Skin of body (tissue), 2 donors: Measurements from ENCODE around the gene ESRRB. TPM values are rescaled to one million over a fixed set of nuclear protein-coding genes. Genes with fewer than 3 reads are reported as not detected.

Source experiments
- DNase-seq: peaks from one replicate; lab custom pipeline; 2025; lab: John Stamatoyannopoulos, UW
- total RNA-seq: library from RNA; depleted of rRNA; stranded (reverse); fragments of >200 nt; gene quantifications from one replicate; pipeline ENCODE4 v1.2.3, GENCODE V29; 2014

Gene ESRRB
- total RNA-seq: 0.59 TPM

DNA sequence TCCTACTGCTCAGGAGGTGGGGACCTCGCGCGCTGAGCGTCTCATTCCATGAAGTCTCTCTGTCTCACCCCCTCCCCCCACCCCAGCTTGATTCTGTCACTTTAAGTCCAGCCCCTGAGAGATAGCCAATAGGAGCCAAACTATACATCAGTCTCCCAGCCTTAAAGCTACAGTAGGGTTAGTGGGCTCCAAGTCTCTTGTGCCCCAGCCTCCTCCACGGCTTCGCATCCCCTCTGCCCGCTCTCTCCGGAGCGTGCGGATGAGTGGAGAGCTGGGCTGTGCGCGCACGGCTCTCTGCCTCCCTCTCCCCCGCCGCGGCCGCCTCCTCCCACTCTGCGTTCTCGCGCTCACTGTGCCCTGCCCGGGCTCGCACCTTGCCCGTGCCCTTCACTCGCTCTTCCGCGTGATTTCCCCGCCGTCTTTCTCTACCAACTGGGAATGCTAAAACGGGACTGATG is at the start of gene ESRRB:
TSS of gene ESRRB (plus strand) at position 191 of the 458 bp plus-strand sequence. CDS start at position 456, 265 bp downstream.
- DNase-seq: no peak

DNA sequence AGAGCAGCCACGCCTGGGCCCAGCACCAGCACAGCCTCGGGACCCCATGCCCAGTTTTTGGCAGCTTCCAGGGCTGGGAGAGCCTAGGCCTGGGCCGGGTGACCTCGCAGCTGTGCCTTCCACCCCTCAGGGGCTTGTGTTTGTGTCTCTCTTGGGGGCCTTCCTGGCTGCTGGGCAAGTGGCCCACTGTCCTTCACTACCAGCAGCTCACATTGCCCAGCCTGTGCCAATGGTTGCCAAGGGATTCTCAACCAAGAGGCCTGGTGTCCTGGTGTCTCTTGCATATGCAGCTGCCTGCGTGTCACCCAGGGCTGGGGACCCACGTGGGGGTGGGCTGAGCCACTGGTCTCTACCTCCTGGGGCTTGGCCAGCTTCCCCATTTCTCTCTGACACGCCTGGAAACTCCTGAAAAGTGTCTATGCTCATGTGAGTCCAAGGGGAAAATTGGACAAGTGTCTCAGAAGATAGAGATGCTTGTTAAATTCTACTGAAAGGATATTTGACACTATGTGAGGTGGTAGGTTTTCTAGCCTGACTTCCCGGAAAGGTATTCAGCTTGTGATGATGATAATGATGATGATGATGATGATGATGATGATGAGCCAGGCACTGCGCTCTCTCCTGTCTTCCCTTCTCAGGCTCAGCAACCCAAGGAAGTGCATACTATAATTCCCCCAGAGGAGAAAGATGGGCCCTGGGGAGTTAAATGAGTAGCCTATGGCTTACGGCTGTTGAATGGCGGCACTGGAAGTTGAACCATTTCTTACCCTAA is 48.8 kb upstream of the ESRRB start:
- DNase-seq: no peak

DNA sequence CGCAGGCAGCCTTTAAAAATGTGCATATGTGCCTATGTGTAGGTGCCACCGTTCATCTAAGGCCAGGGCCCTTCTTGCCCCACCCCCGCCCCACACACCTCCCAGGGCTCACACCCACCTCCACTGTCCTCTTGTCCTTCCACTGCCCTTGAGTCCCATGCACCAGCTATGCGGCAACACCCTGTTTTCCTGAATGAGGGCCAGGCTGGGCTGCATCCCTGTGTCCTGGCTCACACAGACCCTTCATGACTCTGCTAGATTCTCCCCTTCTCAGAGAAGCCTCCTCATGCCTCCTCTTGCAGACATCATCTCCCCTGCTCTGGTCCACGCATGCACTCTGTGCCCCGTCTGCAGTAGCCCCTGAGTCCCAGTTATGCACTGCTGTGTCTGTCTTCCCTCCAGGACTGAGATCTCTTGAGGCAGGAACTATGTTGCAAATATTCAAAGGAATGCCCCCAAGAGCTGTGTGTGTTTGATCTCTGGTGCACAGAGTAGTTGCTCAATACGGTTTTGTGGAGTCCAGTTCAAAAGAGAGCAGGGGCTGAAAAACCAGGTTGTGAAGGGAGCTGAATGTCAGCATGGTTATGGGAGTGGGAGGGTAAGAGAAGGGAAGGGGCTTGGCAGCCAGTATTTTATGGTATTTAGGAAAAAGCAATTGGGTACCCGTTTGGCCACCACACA is 47.3 kb upstream of the ESRRB start:
- DNase-seq: no peak

DNA sequence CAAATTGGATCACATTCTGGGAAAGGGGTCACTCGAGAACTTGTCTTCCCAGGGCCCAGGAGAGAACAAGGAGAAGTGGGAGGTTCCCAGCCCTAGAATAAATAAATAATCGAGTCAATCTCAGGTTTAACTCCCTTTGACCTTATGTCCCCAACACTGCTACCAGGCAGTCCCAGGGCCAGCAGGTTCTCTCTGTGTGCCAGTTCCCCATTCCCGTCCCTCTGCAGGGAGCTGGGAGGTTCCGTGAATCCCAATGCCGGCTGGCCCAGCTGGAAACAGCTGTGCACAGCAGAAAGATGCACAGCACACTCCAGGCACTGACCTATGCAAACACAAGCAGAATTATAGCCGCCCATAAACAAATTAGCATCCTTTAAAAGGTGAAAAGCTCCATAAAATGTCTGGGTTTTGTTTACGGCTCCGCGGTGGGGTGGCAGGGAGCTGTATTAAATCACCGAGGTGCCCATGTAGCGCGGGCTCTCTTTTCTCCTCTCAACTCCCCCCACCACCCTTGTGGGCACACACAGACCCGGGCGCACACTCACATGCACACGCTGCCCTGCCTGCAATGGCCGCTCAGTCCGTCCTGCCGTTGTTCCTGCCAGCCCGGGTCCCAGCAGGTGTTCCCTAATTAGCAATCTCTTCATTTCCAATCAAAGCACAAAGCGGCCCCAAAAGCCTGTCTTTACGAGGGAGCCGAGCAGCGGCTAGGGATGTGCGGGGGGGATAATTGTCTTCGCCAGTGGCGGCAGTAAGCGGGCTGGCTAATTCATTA is 46.6 kb upstream of the ESRRB start:
- DNase-seq: no peak

DNA sequence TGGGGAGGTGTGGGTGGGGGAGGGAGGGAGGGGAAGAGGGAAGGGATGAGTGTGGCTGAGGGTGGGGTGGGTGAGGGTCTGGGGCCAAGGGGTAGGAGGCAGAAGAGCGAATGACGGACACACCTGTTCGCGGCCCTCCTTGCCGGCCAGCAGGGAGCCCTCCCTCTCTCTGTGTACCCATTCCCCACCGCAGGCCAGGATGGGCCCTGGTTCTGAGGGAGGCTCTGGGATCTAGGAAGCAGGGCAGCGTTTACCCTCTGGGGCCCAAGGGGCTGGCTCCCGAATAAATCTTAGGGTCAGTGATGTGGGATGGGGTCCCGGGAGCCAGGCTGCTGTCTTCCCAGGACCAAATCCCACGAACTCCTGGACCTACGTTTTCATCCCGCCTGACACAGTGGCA is 46.0 kb upstream of the ESRRB start:
- no peak for DNase-seq

DNA sequence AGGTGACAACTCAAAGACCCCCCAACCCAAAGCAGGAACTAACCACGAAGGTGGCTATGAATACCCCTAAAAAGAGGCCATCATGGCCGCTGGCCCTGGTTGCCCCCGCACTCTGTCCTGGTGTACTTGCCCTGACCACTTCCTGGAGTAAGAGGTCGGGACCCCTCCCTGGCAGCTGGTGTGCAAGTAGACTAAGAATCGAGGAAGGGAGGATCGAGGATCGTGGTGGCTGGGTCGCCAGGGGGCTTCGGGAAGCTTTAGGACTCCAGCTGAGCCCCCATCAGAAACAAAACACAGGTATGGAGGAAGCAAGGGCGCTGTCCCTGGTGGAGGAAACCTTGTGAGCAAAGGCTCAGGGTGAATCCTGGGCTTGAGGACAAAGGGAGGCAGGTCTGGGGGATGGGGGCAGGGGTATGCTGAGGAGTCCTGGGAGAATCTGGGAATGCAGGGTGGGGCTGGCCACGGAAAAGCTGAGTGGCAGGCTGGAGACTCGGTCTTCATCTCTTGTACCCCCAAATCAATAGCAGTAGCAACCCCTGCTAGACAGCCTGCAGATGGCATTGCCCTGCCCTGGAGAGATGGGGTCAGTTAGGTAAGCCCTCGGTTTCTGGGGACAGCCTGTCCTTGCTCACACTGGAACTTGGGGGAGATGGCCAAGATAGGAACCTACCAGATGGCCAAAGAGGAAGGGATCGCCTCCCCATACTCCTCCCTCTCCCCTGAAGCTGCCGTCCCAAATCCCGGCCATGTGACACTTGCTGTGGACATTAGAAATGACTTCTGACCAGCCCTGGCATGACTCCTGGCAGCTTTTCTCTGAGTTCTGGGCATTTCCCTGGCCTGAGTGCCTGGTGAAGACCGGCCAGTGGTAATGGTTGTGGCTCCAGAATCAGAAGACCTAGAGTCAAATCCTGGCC is 45.3 kb upstream of the ESRRB start:
- DNase-seq: no peak

DNA sequence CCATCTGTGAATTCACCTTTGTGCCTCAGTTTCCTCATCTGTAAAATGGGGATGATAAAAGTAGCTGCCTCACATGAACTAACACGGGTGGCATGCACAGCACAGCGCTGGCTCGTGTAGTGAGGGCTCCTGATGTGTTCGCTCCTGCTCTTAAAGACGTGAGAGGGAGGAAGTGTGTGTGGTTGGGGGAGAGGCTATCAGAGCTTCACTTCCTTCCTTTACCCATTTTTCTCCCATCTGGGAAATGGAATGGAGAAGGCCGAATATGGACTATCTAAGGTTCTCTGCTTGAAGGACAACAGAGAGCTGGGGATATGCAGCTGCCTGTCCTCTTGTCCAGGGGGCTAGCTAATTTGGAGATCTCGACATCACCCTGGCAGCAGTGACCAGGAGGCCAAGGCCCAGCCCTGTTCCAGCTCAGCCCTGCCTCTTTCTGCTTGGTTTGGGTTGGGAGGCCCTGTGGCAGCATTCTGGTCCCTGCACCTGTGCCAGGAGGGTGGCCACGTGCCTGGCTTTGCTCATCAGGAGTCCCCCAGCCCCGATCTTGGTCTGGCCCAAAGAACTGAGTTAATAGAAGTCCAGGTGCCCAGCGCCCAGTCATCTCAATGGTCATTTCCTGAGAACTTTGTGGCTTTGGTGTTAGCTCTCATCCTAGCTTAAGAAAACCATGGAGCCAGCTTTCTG is 44.5 kb upstream of the ESRRB start:
- no peak for DNase-seq

DNA sequence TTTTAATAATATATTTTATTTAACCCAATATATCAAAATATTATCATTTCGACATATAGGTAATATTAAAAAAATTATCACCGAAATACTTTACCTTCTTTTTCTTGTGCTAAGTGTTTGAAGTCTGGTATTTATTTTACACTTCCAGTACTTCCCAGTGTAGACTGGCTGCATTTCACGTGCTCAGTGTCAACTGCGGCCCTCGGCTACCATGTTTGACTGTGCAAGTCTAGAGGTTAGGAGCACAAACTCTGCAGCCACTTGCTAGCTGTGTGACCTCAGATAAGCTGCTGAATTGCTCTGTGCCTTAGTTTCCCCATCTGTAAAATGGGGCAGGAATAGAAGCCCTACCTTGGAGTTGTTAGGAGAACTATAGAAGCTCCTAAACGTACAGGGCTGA is 42.3 kb upstream of the ESRRB start:
- no peak for DNase-seq

DNA sequence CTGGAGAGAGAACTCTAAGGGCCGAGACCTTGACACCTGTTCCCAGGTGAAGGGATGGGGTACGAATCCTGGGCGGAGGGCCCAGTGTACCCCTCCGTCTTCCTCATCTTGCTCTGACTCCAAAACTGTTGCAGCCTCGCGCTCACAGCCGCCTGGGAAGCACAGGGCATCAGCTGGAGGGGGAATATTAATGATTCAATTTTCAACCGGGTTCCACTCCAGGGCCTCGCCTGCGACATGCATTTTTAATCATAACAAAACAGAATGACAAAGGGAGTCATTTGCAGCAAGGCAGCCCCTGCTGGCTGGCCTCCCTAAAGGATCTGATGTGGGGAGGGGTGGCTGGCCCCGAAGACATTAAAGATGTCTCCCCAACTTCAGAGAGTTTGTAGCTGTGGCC is 41.6 kb upstream of the ESRRB start:
- no peak for DNase-seq

DNA sequence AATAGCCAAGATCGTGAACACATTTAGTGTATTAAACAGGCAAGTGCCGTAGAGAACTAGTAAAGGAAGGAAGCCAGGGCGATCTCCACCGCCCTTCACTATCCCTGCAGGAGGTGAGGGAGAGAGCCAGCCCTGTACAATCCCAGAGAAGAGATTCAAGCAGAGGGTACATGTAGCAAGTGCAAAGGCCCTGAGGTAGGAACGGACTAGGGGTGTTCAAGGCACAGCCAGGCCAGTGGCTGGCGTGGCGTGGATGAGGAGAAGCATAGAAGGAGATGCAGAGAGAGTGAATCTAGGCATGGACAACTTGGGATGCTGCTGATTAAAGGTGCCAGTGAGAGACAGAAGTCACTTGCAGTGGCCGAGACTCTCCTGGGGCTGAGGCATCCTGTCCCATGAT is 39.1 kb upstream of the ESRRB start:
- DNase-seq: no peak

DNA sequence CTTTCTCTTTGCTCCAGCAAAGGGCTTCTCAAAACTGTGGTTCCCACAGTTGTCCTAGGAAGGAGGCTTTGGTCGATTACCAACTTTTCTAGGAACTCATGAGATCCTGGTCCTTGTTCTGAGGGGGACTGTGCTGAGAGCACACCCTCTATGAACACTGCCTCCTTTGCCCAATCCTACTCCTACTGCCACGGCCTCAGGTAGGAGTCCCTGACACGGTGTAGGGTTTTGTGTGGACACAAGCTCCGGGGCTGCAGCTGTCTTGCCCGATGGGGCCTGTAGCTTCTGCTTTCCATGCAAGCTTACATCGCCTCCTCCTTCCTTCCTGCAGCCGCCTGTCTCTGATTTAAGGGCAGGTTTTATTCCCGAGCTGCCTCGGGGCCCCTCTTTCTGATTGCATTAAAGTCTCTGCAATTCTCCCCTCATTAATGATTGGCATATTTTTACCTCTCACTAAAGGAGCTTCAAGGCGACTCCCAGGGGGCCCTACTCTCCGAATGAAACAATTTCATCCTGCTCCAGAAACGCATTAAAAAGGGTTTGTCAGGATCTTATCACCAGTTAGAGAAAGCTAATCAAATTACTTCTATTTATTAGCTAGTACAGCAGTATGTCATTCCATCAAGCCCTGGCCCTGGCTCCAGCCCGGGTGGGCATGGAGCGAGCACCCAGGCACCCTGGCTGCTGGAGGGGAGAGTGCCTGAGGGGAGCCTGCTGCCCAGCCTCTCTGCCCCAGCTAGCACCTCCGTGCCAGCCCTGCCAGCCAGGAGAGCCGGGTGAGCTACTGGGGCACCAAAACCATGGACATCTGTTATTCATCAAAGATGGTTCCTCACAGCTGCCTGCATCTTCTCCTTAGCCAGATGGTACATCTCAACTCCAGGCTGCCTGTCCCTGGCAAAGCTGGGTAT is 38.0 kb upstream of the ESRRB start:
- no peak for DNase-seq

DNA sequence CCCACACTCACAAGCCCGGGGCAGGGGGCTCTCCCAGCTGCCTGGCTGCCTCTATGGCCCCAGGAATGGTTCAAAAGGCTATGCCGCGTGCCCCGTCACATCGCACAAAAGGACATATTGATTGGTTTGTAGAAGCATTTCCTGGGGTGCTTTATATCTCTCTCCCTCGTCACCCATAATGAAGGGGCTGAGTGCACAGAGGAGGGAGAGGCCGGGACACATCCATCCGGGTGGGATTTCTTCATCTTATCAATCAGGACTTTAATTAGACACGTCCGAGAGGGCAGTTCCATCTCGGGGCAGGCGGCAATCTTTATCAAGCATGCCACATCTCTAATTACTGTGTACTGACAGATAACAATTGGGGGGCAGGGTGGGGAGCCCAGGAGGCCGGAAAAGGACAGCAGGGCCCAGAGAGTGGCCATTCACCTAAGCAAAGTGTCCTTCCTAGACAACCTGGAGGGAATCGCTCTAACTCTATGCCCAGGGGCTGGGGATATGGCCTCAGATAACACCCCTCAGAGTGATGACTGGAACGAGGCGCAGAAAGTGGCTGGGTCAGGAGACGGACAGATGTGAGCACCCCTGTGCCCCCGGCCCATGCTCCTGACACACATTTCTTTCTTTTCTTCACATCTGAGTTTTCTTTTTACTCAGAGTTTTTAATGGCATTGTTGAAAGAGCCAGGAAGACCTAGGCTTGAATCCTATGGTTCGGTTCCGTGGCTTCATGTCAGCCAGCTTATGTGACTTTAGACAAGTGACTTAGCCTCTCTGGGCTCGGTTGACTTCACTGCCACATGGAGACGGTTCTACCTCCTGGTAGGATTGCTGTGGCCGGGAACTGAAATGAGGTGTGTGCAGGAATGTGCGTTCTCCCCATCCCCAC is 36.0 kb upstream of the ESRRB start:
- no peak for DNase-seq

DNA sequence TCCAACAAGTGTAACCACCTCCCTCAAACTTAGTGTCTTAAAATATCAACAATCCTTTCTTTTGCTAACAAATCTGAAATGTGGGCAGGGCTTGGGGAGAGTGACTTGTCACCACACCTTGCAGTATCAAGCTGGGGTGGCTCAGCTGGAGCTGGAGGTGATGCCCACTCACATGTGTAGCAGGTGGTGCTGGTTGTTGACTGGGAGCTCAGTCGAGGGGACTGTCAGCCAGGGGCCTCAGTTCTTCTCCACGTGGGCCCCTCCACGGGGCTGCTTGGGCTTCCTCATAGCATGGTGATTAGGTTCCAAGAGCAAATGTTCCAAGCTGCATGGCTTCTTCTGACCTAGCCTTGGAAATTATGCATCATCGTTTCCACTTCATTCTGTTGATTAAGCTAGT is 32.6 kb upstream of the ESRRB start:
- no peak for DNase-seq

DNA sequence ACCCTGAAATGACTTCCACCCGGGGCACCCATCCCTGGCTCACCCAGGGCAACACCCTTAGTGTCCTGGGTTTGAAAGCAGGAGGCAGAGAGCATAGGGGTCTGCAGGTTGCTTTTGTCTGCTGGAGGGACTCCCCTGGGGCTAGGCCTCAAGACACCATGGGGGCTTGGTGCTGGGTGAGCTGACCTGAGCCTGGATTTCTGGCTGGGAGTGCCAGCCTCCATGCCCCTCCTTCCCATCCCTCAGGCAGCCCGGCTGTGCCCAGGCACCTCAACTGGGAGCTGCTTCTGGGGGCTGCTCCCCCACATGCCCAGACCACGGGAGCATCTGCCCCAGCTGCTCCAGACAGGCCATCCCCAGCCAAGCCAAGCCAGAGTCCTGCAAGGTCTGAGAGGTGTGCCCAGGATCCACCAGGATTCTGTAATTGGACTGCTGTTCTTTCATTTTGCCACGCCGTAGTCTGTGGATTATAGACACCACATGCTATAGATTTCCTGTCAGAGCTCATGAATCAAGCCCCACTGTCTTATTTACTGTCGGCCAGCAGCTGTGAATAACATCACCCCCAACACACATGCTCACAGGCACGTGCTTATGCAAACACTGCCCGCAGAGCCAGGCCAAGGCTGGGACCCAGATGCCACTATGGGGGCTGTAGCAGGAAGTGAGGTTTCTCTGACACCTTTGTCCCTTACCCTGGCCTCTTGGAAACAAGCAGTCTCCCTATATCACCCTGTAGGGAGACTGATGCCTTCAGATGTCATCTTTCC is 29.4 kb upstream of the ESRRB start:
- peak; percentile 38 for DNase-seq

DNA sequence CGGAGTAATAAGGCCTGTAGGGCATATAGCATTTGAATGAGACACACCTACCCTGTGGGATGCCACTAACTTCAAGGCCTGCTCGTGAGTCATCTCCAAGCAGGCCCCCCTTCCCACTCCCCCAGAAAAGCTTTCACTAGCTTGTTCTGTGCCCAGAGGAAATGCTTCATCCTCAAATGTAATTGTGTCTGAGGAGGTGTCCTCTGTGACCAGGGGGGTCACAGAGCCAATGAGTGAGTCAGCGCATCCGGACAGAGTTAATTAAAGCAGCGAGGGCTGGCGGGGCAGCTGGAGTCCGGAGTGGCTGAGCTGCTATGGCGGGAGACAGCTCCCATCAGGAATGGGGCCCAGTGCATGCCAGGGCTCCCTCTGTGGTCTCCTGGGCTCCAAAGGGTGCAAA is 27.0 kb upstream of the ESRRB start:
- peak; percentile 22 for DNase-seq

DNA sequence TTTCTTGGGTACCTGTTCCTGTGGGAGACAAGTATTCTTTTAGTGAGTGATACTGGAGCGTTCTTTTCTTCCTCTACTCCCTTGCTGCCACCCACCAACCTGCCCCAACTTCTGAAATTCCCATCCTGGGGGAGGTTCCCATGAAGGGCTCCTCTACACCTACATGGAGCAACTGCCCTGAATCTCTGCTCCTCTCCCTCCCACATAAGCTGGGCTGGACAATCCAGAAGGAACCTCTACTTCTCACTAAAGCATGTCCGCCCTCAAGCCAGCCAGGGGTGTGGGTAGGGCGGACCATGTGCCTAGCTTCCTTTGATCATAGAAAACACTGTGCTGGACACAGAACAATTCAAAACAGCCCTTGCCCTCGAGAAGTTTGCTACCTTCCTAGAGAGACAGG is 25.9 kb upstream of the ESRRB start:
- DNase-seq: no peak

DNA sequence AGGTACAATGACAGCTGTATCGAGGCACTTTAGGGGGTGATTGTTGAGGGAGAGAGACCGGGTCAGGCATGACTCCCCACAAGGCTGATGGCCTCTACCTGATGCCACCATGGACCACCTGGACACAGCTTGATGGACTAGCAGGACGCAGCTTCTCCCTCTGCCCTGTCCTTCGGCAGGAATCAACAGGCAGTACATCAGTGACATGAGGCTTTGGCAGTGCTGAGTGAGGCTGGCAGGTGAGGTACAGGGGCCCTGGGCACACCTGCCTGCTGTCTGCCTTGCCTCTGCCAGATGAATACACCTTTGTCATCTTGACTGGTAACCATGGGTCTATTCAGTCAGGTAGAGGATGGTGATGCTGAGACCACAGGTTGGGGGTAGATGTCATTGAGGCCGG is 25.3 kb upstream of the ESRRB start:
- DNase-seq: no peak

DNA sequence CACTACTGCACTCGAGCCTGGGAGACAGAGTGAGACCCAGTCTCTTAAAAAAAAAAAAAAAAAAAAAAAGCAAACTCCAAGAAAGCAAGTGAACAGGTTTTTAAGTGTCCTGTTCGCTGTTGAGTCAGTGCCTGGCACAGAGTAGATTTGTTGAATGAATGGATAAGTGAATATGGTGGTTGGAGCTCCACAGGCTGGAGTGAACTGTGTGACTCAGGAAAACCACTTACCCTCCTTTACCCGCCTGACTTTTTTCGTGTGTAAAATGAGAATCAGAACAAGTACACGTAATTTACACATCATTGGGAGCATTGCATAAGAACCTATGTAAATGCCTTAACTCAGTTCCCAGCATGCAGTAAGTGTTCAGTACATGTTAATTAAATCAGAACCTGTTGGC is 24.0 kb upstream of the ESRRB start:
- DNase-seq: no peak
